ENCODE results near the gene ARHGAP19. TPM values are rescaled to one million over a fixed set of nuclear protein-coding genes. Genes with fewer than 3 reads are reported as not detected.

The ARHGAP19 gene
- total and polyA plus RNA-seq, 2 donors (not counting 3 experiments of a cell fraction or from before 2014, with no cell fraction given): 6.8 to 20.0 TPM

DNA sequence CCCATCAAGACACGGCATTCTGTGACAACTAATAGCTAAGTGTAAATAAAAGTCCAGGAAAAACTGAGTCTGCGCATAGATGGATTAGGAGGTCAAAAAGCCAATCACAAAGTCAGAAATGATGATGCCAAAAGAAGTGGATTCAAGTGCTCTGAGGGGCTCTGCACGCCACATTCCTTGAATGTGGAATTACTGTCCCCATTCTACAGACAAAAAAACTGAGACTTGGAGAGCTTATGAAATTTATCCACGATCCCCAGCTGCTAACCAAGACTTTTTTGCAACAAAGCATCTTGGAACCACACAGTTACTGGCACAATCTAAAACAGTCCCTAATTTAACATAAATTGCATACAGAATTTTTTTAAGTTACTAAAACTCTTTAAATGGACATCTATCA, 57.1 kb downstream of the ARHGAP19 start:
- H3K79me2 ChIP-seq (ENCODE audit: control insufficient read depth, insufficient read depth, low read length): no peaks in the 10 kb centered on the region
- no peak for FAIRE-seq
- intact Hi-C loops (cut with micrococcal nuclease) (no loop called here), dilution Hi-C loops (cut with MboI; ENCODE audit: extremely low pct_ligation_motif_present, low sequenced_read_pairs) (no loop called here)
- H3K36me3 ChIP-seq (ENCODE audit: control insufficient read depth in 2 of 2, extremely low read depth in 1 of 2, insufficient read depth in 2 of 2, low read length in 2 of 2): no peaks in the 10 kb centered on the region
- no peak overlapping the region for H3K4me3 ChIP-seq (replicated peaks in 1 of 3; ENCODE audit: insufficient read depth in 1 of 3, low read depth in 1 of 3, low read length in 3 of 3)
- CTCF ChIA-PET: interaction anchor here (1.3 to 7.1 kb wide), 10 partner anchors 11 to 594 kb away, joined by 4 to 126 read pairs (median 8); no protein-coding TSS in a partner anchor
- no peak for DNase-seq (ENCODE audit: low read depth, low spot score)
- H3K4me1 ChIP-seq (ENCODE audit: control insufficient read depth, extremely low read depth, insufficient read depth, low read length): no peaks in the 10 kb centered on the region
- H2AFZ ChIP-seq (ENCODE audit: low read depth, low read length): no peak overlapping the region
- H3K9me1 ChIP-seq (replicated peaks; ENCODE audit: control insufficient read depth, extremely low read depth, insufficient read depth, low read length): no peaks in the 10 kb centered on the region
- no peaks in the 10 kb centered on the region for H3K27me3 ChIP-seq (ENCODE audit: control insufficient read depth in 2 of 2, insufficient read depth in 2 of 2, low read length in 2 of 2)
- no peak for TF ChIP-seq GATA2 (IDR thresholded peaks at IDR 0.05; ENCODE audit: insufficient read depth, insufficient read length, low read depth, low read length)
- TF ChIP-seq CTCF (IDR thresholded peaks at IDR 0.05; ENCODE audit: extremely low read depth in 1 of 2, insufficient read depth in 1 of 2, low read depth in 1 of 2, low read length in 2 of 2): no peak
- no peak for TF ChIP-seq MYC (IDR thresholded peaks at IDR 0.05; ENCODE audit: low read depth, low read length)
- TF ChIP-seq POLR2A (IDR thresholded peaks at IDR 0.05; ENCODE audit: low read depth, low read length): no peak
- TF ChIP-seq JUN (IDR thresholded peaks at IDR 0.05; ENCODE audit: borderline replicate concordance, insufficient read depth, insufficient read length, low read depth): no peak
- TF ChIP-seq, protein P1, sequence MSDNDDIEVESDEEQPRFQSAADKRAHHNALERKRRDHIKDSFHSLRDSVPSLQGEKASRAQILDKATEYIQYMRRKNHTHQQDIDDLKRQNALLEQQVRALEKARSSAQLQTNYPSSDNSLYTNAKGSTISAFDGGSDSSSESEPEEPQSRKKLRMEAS (IDR thresholded peaks at IDR 0.05; ENCODE audit: insufficient read depth, insufficient read length): no peak
- TF ChIP-seq FOS (IDR thresholded peaks at IDR 0.05; ENCODE audit: borderline replicate concordance, insufficient read depth, low read length): no peak
- TF ChIP-seq EZH2 (IDR thresholded peaks at IDR 0.05; ENCODE audit: borderline replicate concordance, low read depth, low read length, severe bottlenecking): no peak
- TF ChIP-seq POLR2AphosphoS5 (IDR thresholded peaks at IDR 0.05; ENCODE audit: insufficient read depth, low read depth, low read length): no peak
- H4K20me1 ChIP-seq (replicated peaks; ENCODE audit: control insufficient read depth, extremely low read depth, insufficient read depth, low read length): no peaks in the 10 kb centered on the region
- no peaks in the 10 kb centered on the region for H3K9me3 ChIP-seq (replicated peaks; ENCODE audit: control insufficient read depth, insufficient read depth, low read length)
- no peak overlapping the region for H3K27ac ChIP-seq (ENCODE audit: insufficient read depth, low read depth, low read length)
- POLR2A ChIA-PET: no interaction called here
- no TSS peak for BruUV-seq (replicated peaks)
- H3K4me2 ChIP-seq (ENCODE audit: insufficient read depth, low read length): no peak overlapping the region
- H3K9ac ChIP-seq (replicated peaks; ENCODE audit: extremely low read depth, insufficient read depth, low read length): no peak overlapping the region

Data from endothelial cell of umbilical vein (primary cell).